Right hindlimb (tissue), 1 donor: ENCODE measurements around the gene ADAM15.

Source experiments
- DNase-seq: peaks from one replicate; pipeline ENCODE4 v3.0.0-alpha.2; 2018

The ADAM15 gene

DNA sequence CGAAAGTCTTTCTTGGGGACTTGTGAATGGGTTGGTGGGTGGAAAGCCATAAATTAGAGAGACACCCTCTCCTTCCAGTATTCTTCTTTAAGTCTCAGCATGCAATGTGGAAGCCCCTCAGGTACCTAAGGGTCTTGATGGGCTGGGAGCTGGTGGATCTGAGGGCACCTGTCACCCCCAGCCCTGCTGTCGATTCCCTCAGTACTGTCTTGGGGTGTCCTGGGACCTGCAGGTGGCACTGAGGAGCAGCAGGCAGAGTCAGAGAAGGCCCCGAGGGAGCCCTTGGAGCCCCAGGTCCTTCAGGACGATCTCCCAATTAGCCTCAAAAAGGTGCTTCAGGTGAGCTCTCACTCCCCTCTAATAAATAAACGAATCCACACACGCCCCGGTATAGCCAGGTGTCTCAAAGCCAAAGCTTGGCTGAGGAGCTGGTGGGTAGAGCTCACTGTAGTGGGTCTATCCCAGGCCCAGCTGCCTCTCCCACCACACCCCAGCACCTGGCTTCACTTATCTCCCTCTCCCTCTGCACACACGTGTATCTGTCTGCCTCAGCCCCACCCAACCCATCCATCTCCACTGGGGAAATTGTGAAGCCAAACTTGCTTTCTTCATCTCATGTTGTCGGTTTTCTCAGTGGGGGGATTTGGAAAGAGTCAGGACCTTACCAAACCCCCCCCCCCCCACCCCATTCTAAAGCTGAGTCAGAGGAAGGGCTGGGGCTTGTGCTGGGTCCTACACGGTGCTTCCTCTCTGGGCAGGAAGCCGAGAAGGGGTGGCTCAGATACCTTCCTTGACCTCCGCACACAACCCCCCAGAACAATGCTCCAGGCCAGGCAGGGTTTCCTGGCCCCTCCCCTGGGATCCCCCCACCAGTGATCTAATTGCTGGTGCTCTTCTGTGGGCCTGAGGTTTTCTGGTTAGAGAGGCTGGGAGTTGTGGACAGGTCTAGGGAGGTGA is 1.6 kb downstream of the ADAM15 start:
- DNase-seq, result no peak

DNA sequence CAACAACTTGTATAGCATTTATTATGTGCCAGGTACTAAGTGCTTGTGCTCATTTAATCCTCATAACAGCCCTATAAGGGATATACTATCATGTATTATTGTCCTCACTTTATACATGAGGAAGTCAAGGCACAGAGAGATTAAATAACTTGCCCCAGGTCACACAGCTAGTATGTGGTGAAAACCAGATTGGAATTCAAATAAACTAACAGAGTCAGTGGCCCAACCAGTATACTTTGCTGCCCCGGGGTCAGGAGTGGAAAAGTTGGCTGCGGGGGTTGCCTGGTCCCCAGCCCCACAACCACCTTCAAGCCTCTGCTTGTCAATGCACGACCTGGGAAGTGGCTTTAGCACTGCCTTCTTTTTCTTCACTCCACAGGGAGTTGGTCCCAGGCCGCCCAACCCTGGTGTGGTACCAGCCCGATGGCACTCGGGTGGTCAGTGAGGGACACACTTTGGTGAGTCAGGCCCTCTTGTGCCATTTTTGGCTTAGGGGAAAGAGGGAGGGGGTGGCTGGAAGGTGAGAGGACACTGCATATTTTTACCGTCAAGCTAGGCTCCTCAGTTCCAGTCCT is 2.5 kb downstream of the ADAM15 start:
- no peak for DNase-seq

DNA sequence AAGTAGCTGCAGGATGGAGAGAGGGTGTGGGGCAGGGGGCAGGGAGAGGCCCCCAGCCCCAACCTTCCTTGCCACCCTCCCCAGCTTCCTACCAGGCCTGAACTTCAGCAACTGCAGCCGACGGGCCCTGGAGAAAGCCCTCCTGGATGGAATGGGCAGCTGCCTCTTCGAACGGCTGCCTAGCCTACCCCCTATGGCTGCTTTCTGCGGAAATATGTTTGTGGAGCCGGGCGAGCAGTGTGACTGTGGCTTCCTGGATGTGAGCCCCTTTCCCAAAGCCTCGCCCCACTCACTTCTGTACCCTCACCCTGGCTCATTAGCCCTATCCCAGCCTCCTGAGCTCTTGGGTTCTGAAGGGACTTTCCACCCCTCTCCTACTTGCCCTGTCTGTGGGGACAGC is 6.0 kb downstream of the ADAM15 start:
- no peak for DNase-seq

DNA sequence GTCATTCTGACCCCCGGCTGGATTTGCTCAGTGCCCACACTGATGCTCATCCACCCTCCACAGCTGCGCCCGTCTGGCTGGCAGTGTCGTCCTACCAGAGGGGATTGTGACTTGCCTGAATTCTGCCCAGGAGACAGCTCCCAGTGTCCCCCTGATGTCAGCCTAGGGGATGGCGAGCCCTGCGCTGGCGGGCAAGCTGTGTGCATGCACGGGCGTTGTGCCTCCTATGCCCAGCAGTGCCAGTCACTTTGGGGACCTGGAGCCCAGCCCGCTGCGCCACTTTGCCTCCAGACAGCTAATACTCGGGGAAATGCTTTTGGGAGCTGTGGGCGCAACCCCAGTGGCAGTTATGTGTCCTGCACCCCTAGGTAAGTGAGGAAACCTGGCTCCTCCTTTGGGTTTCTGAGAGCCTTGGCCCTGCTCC is 6.7 kb downstream of the ADAM15 start:
- DNase-seq, result no peak

DNA sequence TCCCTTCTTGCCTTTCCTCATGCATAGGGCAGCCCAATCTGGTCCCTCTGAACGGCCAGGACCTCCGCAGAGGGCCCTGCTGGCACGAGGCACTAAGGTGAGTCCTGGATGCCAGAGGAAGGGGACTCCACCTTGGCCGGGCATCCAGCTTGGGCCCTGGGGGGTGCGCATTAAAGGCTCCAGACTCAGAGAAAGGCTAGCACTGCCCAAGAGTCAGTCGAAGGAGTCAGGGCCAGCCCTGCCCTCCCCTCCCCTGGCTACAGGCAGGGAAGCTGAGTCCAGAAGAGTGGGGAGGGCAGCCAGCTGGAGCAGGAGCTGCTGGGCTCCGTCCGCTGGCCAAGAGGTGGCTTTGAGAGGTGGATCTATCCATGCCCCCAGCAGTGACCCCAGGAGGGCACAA is 9.6 kb downstream of the ADAM15 start:
- DNase-seq, result no peak

DNA sequence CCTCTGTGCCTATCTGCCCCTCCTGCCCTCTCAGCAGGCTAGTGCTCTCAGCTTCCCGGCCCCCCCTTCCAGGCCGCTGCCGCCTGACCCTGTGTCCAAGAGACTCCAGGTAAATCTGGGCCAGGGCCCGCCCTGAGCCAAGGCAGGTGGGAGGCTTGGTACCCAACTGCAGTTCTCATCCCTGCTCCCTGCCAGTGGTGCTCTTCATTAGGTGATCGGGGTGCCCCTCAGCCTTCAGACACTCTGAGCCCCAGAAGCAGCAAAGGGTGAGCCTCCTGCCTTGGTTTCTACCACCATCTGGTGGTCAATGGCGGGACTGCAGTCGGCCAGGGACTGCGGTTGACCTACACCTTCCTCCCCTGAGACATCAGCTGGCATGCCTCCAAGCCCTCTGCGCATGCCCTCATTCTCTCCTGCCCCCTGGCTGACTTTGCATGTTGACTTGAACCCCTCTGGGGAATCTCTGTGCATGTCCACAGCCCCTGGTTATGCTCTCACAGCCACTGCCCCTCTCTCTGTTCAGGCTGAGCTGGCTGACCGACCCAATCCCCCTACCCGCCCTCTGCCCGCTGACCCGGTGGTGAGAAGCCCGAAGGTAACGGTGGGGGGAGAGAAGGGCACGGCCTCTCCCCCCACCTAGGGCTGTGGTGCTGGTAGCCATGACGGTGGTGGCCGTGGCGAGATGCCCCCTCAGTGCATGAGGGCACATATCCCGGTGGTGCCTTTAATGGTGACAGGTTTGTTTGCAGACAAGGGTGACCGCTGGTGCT is 10.4 kb downstream of the ADAM15 start:
- DNase-seq, result peak; percentile 89

DNA sequence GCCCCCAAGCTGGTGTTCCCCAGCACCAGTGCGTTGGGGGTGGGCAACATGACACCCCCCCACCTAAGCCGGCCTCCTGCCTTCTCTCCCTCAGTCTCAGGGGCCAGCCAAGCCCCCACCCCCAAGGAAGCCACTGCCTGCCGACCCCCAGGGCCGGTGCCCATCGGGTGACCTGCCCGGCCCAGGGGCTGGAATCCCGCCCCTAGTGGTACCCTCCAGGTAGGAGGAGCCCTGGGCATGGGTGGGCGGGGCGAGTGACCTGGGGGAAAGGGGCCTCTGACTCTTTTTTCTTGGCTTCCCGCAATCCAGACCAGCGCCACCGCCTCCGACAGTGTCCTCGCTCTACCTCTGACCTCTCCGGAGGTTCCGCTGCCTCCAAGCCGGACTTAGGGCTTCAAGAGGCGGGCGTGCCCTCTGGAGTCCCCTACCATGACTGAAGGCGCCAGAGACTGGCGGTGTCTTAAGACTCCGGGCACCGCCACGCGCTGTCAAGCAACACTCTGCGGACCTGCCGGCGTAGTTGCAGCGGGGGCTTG is 11.1 kb downstream of the ADAM15 start:
- DNase-seq, result no peak

DNA sequence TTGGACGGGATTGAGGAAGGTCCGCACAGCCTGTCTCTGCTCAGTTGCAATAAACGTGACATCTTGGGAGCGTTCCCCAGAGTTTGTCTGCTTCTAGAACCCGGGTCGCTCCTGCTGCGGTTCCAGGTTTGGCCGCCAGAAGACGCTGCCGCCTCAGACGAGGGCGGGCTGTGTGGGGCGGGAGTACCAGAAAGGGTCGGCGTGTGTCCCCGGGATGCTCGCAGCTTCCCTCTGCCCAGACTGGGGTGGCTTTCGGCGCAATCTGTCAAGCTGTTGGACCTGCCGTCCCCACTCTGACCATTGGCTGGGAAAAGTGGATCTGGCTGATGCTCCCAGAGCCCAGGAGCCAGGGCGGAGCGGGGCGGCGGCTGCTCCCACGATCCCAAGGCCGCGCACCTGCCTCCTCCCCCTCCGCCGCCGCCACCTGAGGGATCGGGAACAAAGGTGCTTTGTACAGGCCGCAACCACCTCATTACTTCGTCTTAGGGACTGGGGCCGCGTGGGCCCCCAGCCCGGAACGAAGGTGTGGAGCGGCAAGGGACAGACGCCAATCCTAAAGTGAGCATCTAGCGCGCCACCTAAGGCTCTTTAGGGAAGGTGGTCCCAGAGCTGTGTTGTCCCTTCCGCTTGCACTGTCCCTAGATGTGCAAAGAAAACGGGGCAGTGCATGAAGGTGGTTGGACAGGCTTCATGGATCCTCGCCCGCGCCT is 11.7 kb downstream of the ADAM15 start:
- peak; percentile 77 for DNase-seq

DNA sequence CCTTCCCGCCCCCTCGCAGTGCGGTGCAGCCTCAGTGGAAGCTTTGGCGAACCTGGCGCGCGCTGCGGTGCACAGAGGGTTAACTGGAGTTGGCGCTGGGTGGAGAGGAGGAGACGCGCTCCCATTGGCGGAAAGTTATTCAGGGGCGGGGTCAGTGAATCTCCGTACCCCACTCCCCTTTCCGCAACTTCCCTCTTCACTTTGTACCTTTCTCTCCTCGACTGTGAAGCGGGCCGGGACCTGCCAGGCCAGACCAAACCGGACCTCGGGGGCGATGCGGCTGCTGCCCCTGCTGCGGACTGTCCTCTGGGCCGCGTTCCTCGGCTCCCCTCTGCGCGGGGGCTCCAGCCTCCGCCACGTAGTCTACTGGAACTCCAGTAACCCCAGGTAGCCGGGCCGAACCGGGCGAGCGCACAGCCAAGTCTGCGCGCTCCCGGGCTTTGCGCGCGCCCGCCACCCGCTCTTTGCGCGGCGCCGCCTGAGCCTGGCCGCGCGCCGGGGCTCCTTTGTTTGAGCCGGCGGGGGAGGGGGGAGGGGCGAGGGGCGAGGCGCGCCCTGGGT is 12.5 kb downstream of the ADAM15 start, which contains the start of gene EFNA4:
TSS of gene EFNA4 (plus strand) at position 191 of the 561 bp plus-strand sequence. CDS start at position 275, 84 bp downstream.
- DNase-seq, result peak; percentile 90

DNA sequence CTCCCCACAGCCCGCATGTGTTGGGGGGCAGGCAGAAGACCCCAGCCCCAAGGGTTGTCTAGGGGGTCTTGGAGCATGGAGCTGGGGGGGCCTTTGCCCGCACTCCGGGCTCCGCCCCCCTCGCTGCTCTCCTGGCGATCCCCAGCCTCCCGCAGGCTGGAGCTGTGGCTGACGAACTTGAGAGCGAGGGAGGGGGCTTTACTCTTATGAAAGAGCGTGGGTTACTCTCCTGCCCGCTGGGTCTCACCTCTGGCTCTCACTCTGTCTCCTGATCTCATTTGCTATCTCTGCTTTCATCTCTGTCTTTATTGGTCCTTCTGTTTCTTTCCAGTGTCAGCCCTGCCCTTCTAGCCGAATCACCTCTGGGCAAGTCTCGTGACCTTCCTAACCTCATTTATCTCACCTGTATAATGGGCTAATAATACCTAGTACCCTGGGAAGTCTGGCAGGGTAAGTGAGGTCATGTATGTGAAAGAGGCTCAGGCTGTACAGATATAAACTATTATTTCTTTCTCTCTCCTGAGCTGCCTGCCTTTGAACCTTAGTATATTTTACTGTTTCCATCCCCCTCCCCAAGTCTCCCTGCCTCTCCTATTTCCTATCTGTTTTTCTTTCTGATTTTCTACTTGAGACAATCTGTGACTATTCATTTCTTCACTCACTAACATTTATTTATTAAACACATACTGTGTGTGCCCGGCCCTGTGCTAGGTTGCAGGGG is 13.2 kb downstream of the ADAM15 start:
- peak; percentile 59 for DNase-seq

DNA sequence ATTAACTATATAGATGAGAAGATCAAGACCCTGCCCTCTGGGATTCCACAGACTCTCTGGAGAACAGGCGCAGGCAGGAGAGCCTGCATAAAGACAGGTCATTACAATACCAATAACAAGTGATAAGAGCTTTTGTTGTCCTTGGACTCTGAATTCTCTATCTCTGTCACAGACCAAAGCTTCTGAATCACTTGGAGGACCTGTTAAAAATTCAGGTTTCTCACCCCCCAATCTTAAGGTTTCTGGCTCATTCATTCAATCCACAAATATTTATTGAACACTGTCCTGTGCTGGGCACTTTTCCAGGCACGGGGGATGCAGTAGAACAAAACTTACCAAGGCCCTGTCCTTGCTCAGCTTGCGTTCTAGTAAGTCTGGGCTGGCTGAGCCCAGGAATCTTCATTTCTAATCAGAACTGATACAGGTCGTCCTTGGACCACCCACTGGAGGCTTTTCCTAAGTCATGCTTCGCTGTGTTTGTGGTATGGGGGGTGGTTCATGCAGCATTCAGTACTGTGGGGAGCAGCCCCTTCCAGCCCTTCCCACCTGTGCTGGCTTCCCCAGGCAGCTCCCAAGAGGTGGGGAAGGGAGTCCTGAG is 13.8 kb downstream of the ADAM15 start:
- no peak for DNase-seq

DNA sequence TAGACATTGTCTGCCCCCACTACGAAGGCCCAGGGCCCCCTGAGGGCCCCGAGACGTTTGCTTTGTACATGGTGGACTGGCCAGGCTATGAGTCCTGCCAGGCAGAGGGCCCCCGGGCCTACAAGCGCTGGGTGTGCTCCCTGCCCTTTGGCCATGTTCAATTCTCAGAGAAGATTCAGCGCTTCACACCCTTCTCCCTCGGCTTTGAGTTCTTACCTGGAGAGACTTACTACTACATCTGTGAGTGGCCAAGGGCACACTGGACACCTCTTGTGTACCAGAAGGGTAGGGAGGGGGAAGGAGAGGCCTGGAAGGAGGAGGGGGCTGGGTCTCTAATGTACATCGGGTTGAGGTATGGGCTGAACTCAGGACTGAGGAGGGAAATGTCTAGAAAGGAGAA is 15.7 kb downstream of the ADAM15 start:
- DNase-seq, result no peak

DNA sequence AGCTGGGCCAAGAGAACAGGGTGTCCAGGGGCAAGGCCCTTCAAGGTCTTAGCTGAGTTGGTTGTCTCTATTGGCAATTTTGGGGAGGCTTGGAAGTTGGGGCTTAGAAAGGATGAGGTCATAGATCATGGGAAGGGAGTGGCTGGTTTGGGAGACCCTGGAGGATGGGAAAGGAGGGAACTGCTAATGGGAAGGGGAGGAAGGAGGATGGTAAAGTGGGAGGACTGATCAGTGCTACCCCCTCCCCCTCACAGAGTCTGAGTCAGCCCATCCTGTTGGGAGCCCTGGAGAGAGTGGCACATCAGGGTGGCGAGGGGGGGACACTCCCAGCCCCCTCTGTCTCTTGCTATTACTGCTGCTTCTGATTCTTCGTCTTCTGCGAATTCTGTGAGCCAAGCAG is 17.5 kb downstream of the ADAM15 start:
- DNase-seq, result no peak

DNA sequence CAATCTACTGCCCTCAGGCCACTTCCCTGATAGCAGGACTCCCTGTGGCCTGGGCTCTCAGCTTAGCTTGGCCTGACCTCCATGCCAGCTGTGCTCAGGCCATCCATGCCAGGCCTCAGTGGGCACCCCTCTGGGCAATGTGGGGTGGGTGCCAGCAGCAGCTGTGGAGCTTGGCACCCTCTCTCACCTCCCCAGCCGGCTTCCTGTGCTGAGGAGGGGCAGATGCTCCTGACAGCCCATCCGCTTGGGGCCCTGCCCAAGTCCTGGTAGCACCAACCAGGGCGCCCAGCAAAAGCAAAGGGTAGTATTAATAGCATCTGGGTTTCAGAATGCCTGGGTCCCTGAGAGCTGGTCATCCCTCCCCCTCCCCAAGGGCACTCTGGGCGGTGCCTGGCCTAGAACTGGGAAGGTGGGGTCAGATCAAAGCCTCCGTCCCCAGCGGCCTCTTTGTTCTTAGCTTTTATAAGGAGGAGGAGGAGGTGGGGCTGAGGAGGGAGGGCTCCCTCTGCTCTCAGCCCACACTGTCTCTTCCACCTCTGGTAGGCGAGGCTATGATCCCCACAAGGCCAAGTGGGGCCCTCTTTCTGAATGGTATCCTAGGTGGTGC is 18.5 kb downstream of the ADAM15 start:
- peak; percentile 40 for DNase-seq

DNA sequence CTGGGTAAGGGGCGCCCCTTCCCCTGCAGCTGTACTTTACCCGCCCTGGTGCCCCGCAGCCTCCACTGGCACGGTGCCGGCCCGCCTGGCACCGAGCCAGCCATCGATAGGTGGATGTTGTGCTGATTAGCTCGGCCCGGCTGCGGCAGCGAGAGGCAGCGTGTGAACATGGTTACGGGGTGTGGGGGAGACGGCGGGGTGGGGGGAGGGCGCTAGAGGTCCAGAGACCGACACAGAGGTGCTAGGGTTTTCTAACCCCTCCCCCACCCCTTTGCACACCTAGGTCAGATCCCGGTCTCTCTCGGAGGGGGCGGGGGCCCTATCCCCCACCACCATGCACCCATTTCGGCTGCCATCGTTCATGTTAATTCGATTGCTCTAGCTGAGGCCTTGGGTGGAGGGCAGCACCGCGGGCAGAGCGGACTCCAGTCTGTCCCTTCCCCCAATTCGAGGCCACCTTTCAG is 19.1 kb downstream of the ADAM15 start:
- DNase-seq, result no peak

DNA sequence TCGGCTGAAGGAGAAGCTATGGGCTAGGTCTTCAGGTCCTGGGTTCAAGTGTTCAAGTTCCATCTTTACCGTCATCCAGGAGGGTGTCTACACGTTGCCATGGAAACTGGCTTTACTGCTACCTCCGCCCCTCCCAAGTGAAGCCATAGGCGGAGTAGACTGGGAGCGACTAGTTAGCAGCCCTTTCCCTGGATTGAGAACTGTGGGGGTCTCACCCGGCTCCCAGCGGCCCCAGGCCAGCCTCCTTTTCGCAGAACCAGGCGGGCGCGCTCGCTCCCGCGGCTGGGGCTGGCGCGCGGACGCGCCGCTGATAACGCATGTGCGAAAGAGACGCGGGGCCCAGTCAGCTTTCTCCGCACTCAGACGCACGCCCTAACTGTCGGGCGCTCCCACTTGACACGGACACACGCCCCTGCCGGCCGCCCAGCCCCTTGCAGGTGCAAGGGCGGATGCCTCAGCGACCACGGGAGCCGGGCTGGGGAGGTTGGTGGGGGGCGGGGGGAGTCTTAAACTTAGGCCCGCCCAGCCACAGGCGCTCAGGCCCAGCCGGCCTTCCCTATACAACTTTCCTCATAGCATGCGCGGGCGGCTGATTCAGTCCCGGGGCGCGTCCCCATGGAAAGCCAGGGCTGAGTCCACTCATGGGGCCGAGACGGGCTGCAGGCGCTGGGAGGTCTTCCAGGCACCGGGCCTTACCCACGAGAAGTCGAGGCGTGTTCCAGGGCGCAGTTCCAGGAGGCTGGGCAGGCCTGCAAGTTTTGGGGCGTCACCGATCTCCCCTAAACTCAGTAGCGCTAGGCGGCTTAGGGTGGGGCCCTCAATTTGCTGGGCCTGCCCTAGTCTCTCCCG is 19.8 kb downstream of the ADAM15 start:
- DNase-seq, result peak; percentile 78

DNA sequence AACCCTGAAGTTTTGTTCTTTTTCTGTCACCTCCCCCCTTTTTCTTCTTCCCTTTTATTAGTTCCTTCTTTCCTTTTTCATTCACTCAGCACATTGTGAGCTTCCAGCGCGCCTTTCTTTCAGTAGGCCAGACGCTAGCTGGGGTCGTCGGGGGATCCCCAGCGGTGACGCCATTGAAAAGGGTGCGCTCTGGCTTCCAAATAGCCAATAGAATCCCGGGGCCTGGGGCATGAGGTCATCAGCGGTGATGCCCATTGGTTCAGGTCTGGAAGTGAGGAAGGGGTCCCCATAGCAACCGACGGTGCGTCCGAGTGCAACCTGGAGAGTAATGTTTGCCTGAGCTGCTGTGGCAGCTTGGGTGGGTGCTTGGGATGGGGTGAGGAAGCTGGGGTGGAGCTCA is 20.6 kb downstream of the ADAM15 start:
- no peak for DNase-seq

DNA sequence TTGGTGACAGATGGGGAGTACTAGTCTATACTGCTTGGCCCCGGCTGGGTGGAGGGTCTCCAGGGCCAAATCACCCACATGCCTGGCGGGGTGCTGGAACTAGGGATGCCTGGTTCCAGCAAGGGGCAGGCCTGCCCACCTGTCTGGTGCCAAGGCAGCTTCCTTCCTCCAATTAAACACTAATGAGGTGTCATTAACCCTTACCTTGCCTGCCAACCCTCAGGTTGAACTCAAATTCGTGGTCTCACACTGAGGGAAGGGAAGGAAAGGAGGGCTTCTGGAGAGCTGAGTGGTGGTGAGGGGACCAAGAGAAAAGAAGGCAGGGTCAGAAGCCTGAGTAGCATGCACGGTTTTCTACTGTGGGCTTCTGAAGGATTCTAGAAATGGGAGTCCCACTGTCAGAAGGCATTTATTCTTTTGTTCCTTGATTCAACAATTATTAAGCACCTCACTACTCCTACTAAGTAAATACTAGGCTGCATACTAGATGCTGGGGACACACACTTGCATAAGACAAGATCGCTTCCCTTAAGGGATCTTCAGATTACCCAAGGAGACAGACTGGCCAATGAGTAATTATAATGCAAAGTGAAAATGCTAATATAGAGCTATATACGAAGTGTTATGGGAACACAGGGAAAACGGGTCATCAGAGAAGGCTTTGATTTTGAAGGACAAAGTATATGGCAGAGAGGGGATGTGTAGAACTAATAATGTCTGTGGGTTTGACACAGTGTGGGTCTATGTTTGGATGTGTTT is 21.6 kb downstream of the ADAM15 start:
- DNase-seq, result no peak
